ENCODE results near the gene SUSD4. TPM values are rescaled to one million over a fixed set of nuclear protein-coding genes. Genes with fewer than 3 reads are reported as not detected.

The SUSD4 gene
- total RNA-seq, 4 donors from 2014 or later, result 1.1 to 3.3 (median 1.8) TPM

- no peaks in the 10 kb centered on the region for H3K9me3 ChIP-seq
- peaks cover 0 to 9% (median 0%) of the 10 kb centered on the region in 4 donors for H3K27me3 ChIP-seq
- intact Hi-C loops (cut with DNase I), result no loop called here
- H3K4me1 ChIP-seq, result peaks cover 0 to 4% (median 0%) of the 10 kb centered on the region in 4 donors
- DNase-seq (ENCODE audit: extremely low spot score), result no peak
- no peak overlapping the region for H3K4me3 ChIP-seq
- H3K27ac ChIP-seq (replicated peaks in 1 of 4), result no peak overlapping the region
- TF ChIP-seq POLR2AphosphoS5 (IDR thresholded peaks at IDR 0.05) (no peak), POLR2A (IDR thresholded peaks at IDR 0.05; ENCODE audit: low read depth) (no peak), EP300 (IDR thresholded peaks at IDR 0.05) (no peak)
- TF ChIP-seq, protein P1, sequence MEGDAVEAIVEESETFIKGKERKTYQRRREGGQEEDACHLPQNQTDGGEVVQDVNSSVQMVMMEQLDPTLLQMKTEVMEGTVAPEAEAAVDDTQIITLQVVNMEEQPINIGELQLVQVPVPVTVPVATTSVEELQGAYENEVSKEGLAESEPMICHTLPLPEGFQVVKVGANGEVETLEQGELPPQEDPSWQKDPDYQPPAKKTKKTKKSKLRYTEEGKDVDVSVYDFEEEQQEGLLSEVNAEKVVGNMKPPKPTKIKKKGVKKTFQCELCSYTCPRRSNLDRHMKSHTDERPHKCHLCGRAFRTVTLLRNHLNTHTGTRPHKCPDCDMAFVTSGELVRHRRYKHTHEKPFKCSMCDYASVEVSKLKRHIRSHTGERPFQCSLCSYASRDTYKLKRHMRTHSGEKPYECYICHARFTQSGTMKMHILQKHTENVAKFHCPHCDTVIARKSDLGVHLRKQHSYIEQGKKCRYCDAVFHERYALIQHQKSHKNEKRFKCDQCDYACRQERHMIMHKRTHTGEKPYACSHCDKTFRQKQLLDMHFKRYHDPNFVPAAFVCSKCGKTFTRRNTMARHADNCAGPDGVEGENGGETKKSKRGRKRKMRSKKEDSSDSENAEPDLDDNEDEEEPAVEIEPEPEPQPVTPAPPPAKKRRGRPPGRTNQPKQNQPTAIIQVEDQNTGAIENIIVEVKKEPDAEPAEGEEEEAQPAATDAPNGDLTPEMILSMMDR (IDR thresholded peaks at IDR 0.05), result no peak
- H3K36me3 ChIP-seq, result no peaks in the 10 kb centered on the region
- 87% methylated on average over 7 of the region's 7 CpGs for WGBS
These were observed 153.8 kb downstream of the SUSD4 start for GRCh38 chr1:223209992-223210787.

GRCh38 chr1:223209293-223209898, 154.6 kb downstream of the SUSD4 start:
- H3K4me1 ChIP-seq, result peaks cover 0 to 4% (median 0%) of the 10 kb centered on the region in 4 donors
- no peaks in the 10 kb centered on the region for H3K9me3 ChIP-seq
- no peak overlapping the region for H3K4me3 ChIP-seq
- DNase-seq (ENCODE audit: extremely low spot score), result no peak
- H3K27me3 ChIP-seq, result peaks cover 0 to 9% (median 0%) of the 10 kb centered on the region in 4 donors
- H3K27ac ChIP-seq (replicated peaks in 1 of 4), result no peak overlapping the region
- TF ChIP-seq POLR2AphosphoS5 (IDR thresholded peaks at IDR 0.05), result no peak
- TF ChIP-seq, protein P1 (IDR thresholded peaks at IDR 0.05), result no peak
- WGBS, result 84% methylated on average over 7 of the region's 7 CpGs
- H3K36me3 ChIP-seq, result no peaks in the 10 kb centered on the region
- intact Hi-C loops (cut with DNase I), result no loop called here

DNA sequence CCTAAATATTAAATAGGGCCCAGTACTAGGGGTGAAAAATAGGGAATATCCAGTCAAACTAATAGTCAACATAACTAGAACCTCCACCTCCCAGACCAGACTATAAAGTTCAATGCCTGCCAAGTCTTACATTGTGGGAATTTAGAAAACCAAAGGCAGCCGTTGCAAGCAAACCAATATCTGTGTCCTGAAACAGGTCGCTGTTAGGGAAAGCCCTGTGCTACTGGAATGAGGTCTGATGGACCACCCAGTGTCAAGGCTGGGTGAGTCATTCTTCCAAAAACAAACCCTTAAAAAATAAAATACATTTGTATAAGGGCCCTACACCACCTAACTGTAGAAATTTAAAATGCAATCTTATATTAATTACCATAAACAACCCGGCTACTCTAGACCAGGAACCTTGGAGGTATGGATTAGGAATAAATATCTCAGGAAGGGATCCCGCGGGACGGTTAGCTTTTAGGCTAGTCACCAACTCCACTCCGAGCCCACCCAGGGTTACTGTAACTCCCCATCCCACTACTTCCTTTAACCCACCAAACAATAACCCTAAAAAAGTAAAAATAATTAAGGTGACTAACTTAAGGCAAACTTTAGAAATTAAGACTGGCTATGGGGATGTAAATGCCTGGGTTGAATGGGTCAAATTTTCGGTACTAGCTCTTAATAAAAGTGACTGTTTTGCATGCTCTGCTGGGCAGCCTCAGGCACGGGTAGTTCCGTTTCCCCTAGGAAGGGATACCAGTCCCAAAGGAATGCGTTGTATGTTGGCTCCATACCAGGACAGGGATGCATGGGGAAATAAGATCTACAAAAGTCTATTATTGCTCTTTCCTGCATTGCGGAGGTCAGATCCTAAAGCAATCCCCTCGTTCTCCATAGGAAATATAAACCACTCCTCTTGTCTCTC, 155.6 kb downstream of the SUSD4 start:
- TF ChIP-seq POLR2A (IDR thresholded peaks at IDR 0.05; ENCODE audit: low read depth) (no peak), EP300 (IDR thresholded peaks at IDR 0.05) (no peak), POLR2AphosphoS5 (IDR thresholded peaks at IDR 0.05) (no peak)
- TF ChIP-seq, protein P1 (IDR thresholded peaks at IDR 0.05), result no peak
- WGBS, result 85% methylated on average over 13 of the region's 13 CpGs
- no peak overlapping the region for H3K27ac ChIP-seq (replicated peaks in 1 of 4)
- peaks cover 0 to 4% (median 0%) of the 10 kb centered on the region in 4 donors for H3K4me1 ChIP-seq
- no peaks in the 10 kb centered on the region for H3K9me3 ChIP-seq
- no peak overlapping the region for H3K4me3 ChIP-seq
- DNase-seq (ENCODE audit: extremely low spot score), result no peak
- intact Hi-C loops (cut with DNase I), result no loop called here
- H3K36me3 ChIP-seq, result no peaks in the 10 kb centered on the region
- peaks cover 0 to 9% (median 0%) of the 10 kb centered on the region in 4 donors for H3K27me3 ChIP-seq

- TF ChIP-seq, protein P1 (IDR thresholded peaks at IDR 0.05), result no peak
- TF ChIP-seq POLR2AphosphoS5 (IDR thresholded peaks at IDR 0.05) (peak in 1 of 2 donors; percentile 10), POLR2A (IDR thresholded peaks at IDR 0.05; ENCODE audit: low read depth) (no peak)
- H3K27ac ChIP-seq (replicated peaks in 1 of 4), result no peak overlapping the region
- no peaks in the 10 kb centered on the region for H3K36me3 ChIP-seq
- no peaks in the 10 kb centered on the region for H3K9me3 ChIP-seq
- WGBS, result 45% methylated on average over 3 of the region's 3 CpGs
- H3K4me3 ChIP-seq, result no peak overlapping the region
- DNase-seq (ENCODE audit: extremely low spot score), result no peak
- peaks cover 0 to 4% (median 0%) of the 10 kb centered on the region in 4 donors for H3K4me1 ChIP-seq
- intact Hi-C loops (cut with DNase I), result no loop called here
- peaks cover 0 to 17% (median 0%) of the 10 kb centered on the region in 4 donors for H3K27me3 ChIP-seq
These were observed 156.5 kb downstream of the SUSD4 start for GRCh38 chr1:223207293-223208066.
